IMR-90 (cell line): Measurements from ENCODE around the gene TMPRSS7.

Experiments
- CEBPB ChIP-seq: IDR thresholded peaks from 2 replicates; pipeline ENCODE4 v1.6.1; 2012; ENCODE audit warnings: low read depth, low read length, improper control_type of control experiment
- CTCF ChIP-seq: conservative IDR thresholded peaks from 2 replicates; pipeline ENCODE4 v1.5.1; 2012; ENCODE audit warnings: mild to moderate bottlenecking, low read depth, low read length, improper control_type of control experiment
- ELK1 ChIP-seq: fragments of 150-350 bp; IDR thresholded peaks from 2 replicates; pipeline ENCODE4 v1.6.1; 2016; ENCODE audit warnings: low read depth, mild to moderate bottlenecking, low read length, moderate library complexity, borderline replicate concordance
- FOS ChIP-seq: fragments of 150-350 bp; IDR thresholded peaks from 2 replicates; pipeline ENCODE4 v1.6.1; 2016; ENCODE audit warnings: low read depth, low read length
- MAFK ChIP-seq: IDR thresholded peaks from 2 replicates; pipeline ENCODE4 v1.6.1; 2012; ENCODE audit warnings: low read depth, low read length, improper control_type of control experiment
- MAZ ChIP-seq: IDR thresholded peaks from 2 replicates; pipeline ENCODE4 v1.6.1; 2012; ENCODE audit warnings: low read depth, mild to moderate bottlenecking, low read length, improper control_type of control experiment, moderate library complexity, borderline replicate concordance
- NFE2L2 ChIP-seq: fragments of 150-350 bp; IDR thresholded peaks from 2 replicates; pipeline ENCODE4 v1.6.1; 2016; ENCODE audit warnings: low read depth, mild to moderate bottlenecking, low read length
- POLR2A ChIP-seq: IDR thresholded peaks from 2 replicates; pipeline ENCODE4 v1.6.1; 2012; ENCODE audit warnings: mild to moderate bottlenecking, low read depth, low read length
- RAD21 ChIP-seq: IDR thresholded peaks from 2 replicates; pipeline ENCODE4 v1.6.1; 2012; ENCODE audit warnings: low read length, improper control_type of control experiment
- RCOR1 ChIP-seq: IDR thresholded peaks from 2 replicates; pipeline ENCODE4 v1.6.1; 2012; ENCODE audit warnings: mild to moderate bottlenecking, low read length, improper control_type of control experiment; ENCODE audit not compliant: insufficient replicate concordance
- RFX5 ChIP-seq: IDR thresholded peaks from 2 replicates; pipeline ENCODE4 v1.8.0; 2012; ENCODE audit warnings: low read depth, mild to moderate bottlenecking, low read length, moderate library complexity
- SMC3 ChIP-seq: fragments of 150-350 bp; IDR thresholded peaks from 2 replicates; pipeline ENCODE4 v1.6.1; 2016; ENCODE audit warnings: low read depth, mild to moderate bottlenecking, antibody characterized with exemption, low read length, moderate library complexity
- USF2 ChIP-seq: fragments of 150-350 bp; IDR thresholded peaks from 2 replicates; pipeline ENCODE4 v1.6.1; 2017; ENCODE audit warnings: mild to moderate bottlenecking, antibody characterized with exemption, low read length, low read depth

GRCh38 chr3:112047264-112047663, 12.7 kb downstream of the TMPRSS7 start:
- TF ChIP-seq POLR2A = no peak
- no peak for TF ChIP-seq CTCF
- no peak for TF ChIP-seq CEBPB
- TF ChIP-seq USF2 = no peak
- no peak for TF ChIP-seq MAFK
- TF ChIP-seq RCOR1 = no peak
- TF ChIP-seq SMC3 = no peak
- no peak for TF ChIP-seq MAZ
- TF ChIP-seq RFX5 = no peak
- no peak for TF ChIP-seq NFE2L2
- TF ChIP-seq FOS = no peak
- TF ChIP-seq RAD21 = no peak
- no peak for TF ChIP-seq ELK1
